RWPE2 (cell line): ENCODE results near the gene ULBP2.
"Not testable (repeated sequence)": the region's sequence is repeated elsewhere in the genome, so short reads cannot be mapped to it uniquely, and the experiment has no call there.

Experiments
- ATAC-seq: fragments of 200-7000 bp; cut with Tn5 transposase; 3 replicates; pipeline ENCODE4 v1.9.1; 2021; ENCODE audit warnings: low read depth
- DNase-seq: peaks from one replicate; pipeline ENCODE4 v3.0.0-alpha.2; 2020; ENCODE audit warnings: low spot score
- H3K27ac ChIP-seq: fragments of 450-650 bp; 2 replicates; pipeline ENCODE4 v1.5.1; 2017; ENCODE audit warnings: mild to moderate bottlenecking; ENCODE audit not compliant: poor library complexity, severe bottlenecking
- H3K27me3 ChIP-seq: fragments of 250-450 bp; sonication (Bioruptor Pico); 2 replicates; pipeline ENCODE4 v1.5.1; 2021; ENCODE audit warnings: mild to moderate bottlenecking, moderate library complexity; ENCODE audit not compliant: insufficient read depth, poor library complexity, severe bottlenecking
- H3K36me3 ChIP-seq: fragments of 250-450 bp; sonication (Bioruptor Pico); 2 replicates; pipeline ENCODE4 v1.5.1; 2020; ENCODE audit warnings: low read depth, mild to moderate bottlenecking, moderate library complexity
- H3K4me1 ChIP-seq: fragments of 250-450 bp; sonication (Bioruptor Pico); 2 replicates; pipeline ENCODE4 v1.5.1; 2021; ENCODE audit warnings: mild to moderate bottlenecking, moderate library complexity; ENCODE audit not compliant: insufficient read depth, poor library complexity, severe bottlenecking
- H3K4me3 ChIP-seq: fragments of 250-450 bp; sonication (Bioruptor Pico); 2 replicates; pipeline ENCODE4 v1.5.1; 2021; ENCODE audit warnings: mild to moderate bottlenecking, moderate library complexity; ENCODE audit not compliant: severe bottlenecking
- H3K9me3 ChIP-seq: fragments of 250-450 bp; sonication (Bioruptor Pico); 2 replicates; pipeline ENCODE4 v1.5.1; 2021; ENCODE audit warnings: mild to moderate bottlenecking, moderate library complexity; ENCODE audit not compliant: severe bottlenecking
- CTCF ChIP-seq: fragments of 450-650 bp; IDR thresholded peaks from one replicate; pipeline ENCODE4 v1.5.1; 2017; ENCODE audit warnings: mild to moderate bottlenecking, moderate library complexity; ENCODE audit not compliant: poor library complexity, severe bottlenecking

The ULBP2 gene

GRCh38 chr6:149904661-149905370 is 37.0 kb upstream of the ULBP2 start:
- Histone ChIP-seq H3K9me3 (peaks cover 10% of the 10 kb centered on the region), H3K4me3 (no peak overlapping the region), H3K27me3 (no peaks in the 10 kb centered on the region), H3K36me3 (no peaks in the 10 kb centered on the region), H3K27ac (no peak overlapping the region), H3K4me1 (peaks cover 11% of the 10 kb centered on the region)
- DNase-seq (no peak), ATAC-seq (no peak)
- no peak for TF ChIP-seq CTCF

GRCh38 chr6:149905371-149905910 is 36.4 kb upstream of the ULBP2 start:
- H3K36me3 ChIP-seq: no peaks in the 10 kb centered on the region

GRCh38 chr6:149905911-149906371 is 35.9 kb upstream of the ULBP2 start:
- no peak overlapping the region for H3K4me3 ChIP-seq
- H3K27me3 ChIP-seq: no peaks in the 10 kb centered on the region
- H3K36me3 ChIP-seq: no peaks in the 10 kb centered on the region
- peaks cover under 1% of the 10 kb centered on the region for H3K4me1 ChIP-seq
- ATAC-seq: no peak
- DNase-seq: no peak
- no peak for TF ChIP-seq CTCF
- H3K27ac ChIP-seq: no peak overlapping the region
- peaks cover 10% of the 10 kb centered on the region for H3K9me3 ChIP-seq

More at GRCh38 chr6:149905371-149905910, 36.4 kb upstream of the ULBP2 start:
- no peak overlapping the region for H3K4me3 ChIP-seq
- DNase-seq: no peak
- H3K27ac ChIP-seq: no peak overlapping the region
- peaks cover 10% of the 10 kb centered on the region for H3K9me3 ChIP-seq
- H3K4me1 ChIP-seq: peaks cover 5% of the 10 kb centered on the region
- no peak for TF ChIP-seq CTCF
- no peaks in the 10 kb centered on the region for H3K27me3 ChIP-seq
- no peak for ATAC-seq

- Histone ChIP-seq H3K4me1 (no peaks in the 10 kb centered on the region), H3K9me3 (peaks cover 10% of the 10 kb centered on the region), H3K27me3 (no peaks in the 10 kb centered on the region), H3K4me3 (no peak overlapping the region), H3K36me3 (no peaks in the 10 kb centered on the region), H3K27ac (no peak overlapping the region)
- DNase-seq (no peak), ATAC-seq (no peak)
- TF ChIP-seq CTCF: no peak
Measured at GRCh38 chr6:149906405-149906804, 35.4 kb upstream of the ULBP2 start.

GRCh38 chr6:149907317-149907716 is 34.5 kb upstream of the ULBP2 start:
- DNase-seq: no peak
- ATAC-seq: no peak
- H3K27ac ChIP-seq: no peak overlapping the region
- no peaks in the 10 kb centered on the region for H3K36me3 ChIP-seq
- H3K4me1 ChIP-seq: no peaks in the 10 kb centered on the region
- peaks cover 10% of the 10 kb centered on the region for H3K9me3 ChIP-seq
- H3K27me3 ChIP-seq: no peaks in the 10 kb centered on the region
- no peak overlapping the region for H3K4me3 ChIP-seq
- TF ChIP-seq CTCF: no peak

GRCh38 chr6:149908480-149908879 is 33.3 kb upstream of the ULBP2 start:
- H3K9me3 ChIP-seq: peaks cover 10% of the 10 kb centered on the region
- H3K27me3 ChIP-seq, H3K4me3 ChIP-seq, H3K36me3 ChIP-seq, DNase-seq, ATAC-seq, H3K4me1 ChIP-seq, H3K27ac ChIP-seq: not testable (repeated sequence)
